Large intestine (tissue), 3 donors: Measurements from ENCODE around the gene KLLN. TPM values are rescaled to one million over a fixed set of nuclear protein-coding genes. Genes with fewer than 3 reads are reported as not detected.
"Not testable (repeated sequence)": the region's sequence is repeated elsewhere in the genome, so short reads cannot be mapped to it uniquely, and the experiment has no call there.

Experiments
- DNase-seq, 2 donors: peaks; one replicate each; pipeline versions ENCODE4 v3.0.0 to v3.0.0-alpha.2; 2013
- H3K27ac ChIP-seq: one replicate; pipeline ENCODE4 v1.5.1; 2013; ENCODE audit warnings: low read length
- H3K27me3 ChIP-seq: 2 replicates; pipeline ENCODE4 v1.6.1; 2013; ENCODE audit warnings: low read length; ENCODE audit not compliant: control insufficient read depth, insufficient read depth
- H3K36me3 ChIP-seq: 2 replicates; pipeline ENCODE4 v1.6.1; 2013; ENCODE audit warnings: low read length; ENCODE audit not compliant: control insufficient read depth, insufficient read depth
- H3K4me1 ChIP-seq: one replicate; pipeline ENCODE4 v1.6.1; 2013; ENCODE audit warnings: low read length; ENCODE audit not compliant: control insufficient read depth, insufficient read depth
- H3K4me3 ChIP-seq: one replicate; pipeline ENCODE4 v1.5.1; 2013; ENCODE audit warnings: low read length
- H3K9me3 ChIP-seq: one replicate; pipeline ENCODE4 v1.6.1; 2013; ENCODE audit warnings: mild to moderate bottlenecking, low read depth, low read length, moderate library complexity; ENCODE audit not compliant: control insufficient read depth
- WGBS: methylation state at CpG from one replicate; pipeline ENCODE4 v1.1.5; 2013; ENCODE audit warnings: low lambda C conversion rate; ENCODE audit not compliant: insufficient coverage; 5-methylcytosine and 5-hydroxymethylcytosine counted together
- polyA plus RNA-seq: library from polyadenylated mRNA; unstranded; fragments of 120-200 nt; gene quantifications from one replicate; pipeline ENCODE4 v1.2.1, GENCODE V29; 2013

Gene KLLN
- polyA plus RNA-seq, 1 donor: 1.0 TPM

- H3K4me1 ChIP-seq, H3K4me3 ChIP-seq, H3K36me3 ChIP-seq, H3K27me3 ChIP-seq, H3K27ac ChIP-seq, H3K9me3 ChIP-seq, DNase-seq: not testable (repeated sequence)
- WGBS: no CpG with 5 or more reads among the region's 5 CpGs
Observed at GRCh38 chr10:87855247-87855646, 8.1 kb downstream of the KLLN start.

GRCh38 chr10:87852089-87852488, 11.2 kb downstream of the KLLN start:
- no CpG with 5 or more reads among the region's 1 CpG for WGBS
- Histone ChIP-seq H3K9me3 (no peaks in the 10 kb centered on the region), H3K36me3 (no peaks in the 10 kb centered on the region), H3K27ac (no peak overlapping the region), H3K27me3 (no peaks in the 10 kb centered on the region), H3K4me3 (no peak overlapping the region), H3K4me1 (no peaks in the 10 kb centered on the region)
- DNase-seq: no peak

GRCh38 chr10:87850742-87851205, 12.6 kb downstream of the KLLN start:
- H3K27ac ChIP-seq: no peak overlapping the region
- H3K4me3 ChIP-seq: no peak overlapping the region
- no peaks in the 10 kb centered on the region for H3K27me3 ChIP-seq
- H3K36me3 ChIP-seq: no peaks in the 10 kb centered on the region
- DNase-seq: peak; percentile 47 to 67
- no peaks in the 10 kb centered on the region for H3K9me3 ChIP-seq
- no peaks in the 10 kb centered on the region for H3K4me1 ChIP-seq
- no CpG with 5 or more reads among the region's 5 CpGs for WGBS

- no peak for DNase-seq
- Histone ChIP-seq H3K27ac (no peak overlapping the region), H3K4me1 (no peaks in the 10 kb centered on the region), H3K4me3 (no peak overlapping the region), H3K9me3 (no peaks in the 10 kb centered on the region), H3K36me3 (no peaks in the 10 kb centered on the region), H3K27me3 (no peaks in the 10 kb centered on the region)
Observed at GRCh38 chr10:87849001-87849400, 14.3 kb downstream of the KLLN start.

- Histone ChIP-seq H3K27me3 (no peaks in the 10 kb centered on the region), H3K9me3 (no peaks in the 10 kb centered on the region), H3K4me1 (peaks cover 7% of the 10 kb centered on the region), H3K27ac (no peak overlapping the region), H3K4me3 (no peak overlapping the region), H3K36me3 (no peaks in the 10 kb centered on the region)
- no peak for DNase-seq
Observed at GRCh38 chr10:87847550-87847949, 15.8 kb downstream of the KLLN start.

GRCh38 chr10:87846711-87847110, 16.6 kb downstream of the KLLN start:
- H3K4me3 ChIP-seq, H3K9me3 ChIP-seq, DNase-seq, H3K27me3 ChIP-seq, H3K36me3 ChIP-seq, H3K27ac ChIP-seq: not testable (repeated sequence)
- peaks cover 12% of the 10 kb centered on the region for H3K4me1 ChIP-seq
- no CpG with 5 or more reads among the region's 8 CpGs for WGBS

- Histone ChIP-seq H3K9me3 (no peaks in the 10 kb centered on the region), H3K27me3 (no peaks in the 10 kb centered on the region), H3K27ac (peak overlapping the region; percentile 13), H3K36me3 (no peaks in the 10 kb centered on the region), H3K4me1 (peaks cover 17% of the 10 kb centered on the region), H3K4me3 (no peak overlapping the region)
- WGBS: no CpG with 5 or more reads among the region's 7 CpGs
- DNase-seq: peak in 1 of 2 donors; percentile 45
Observed at GRCh38 chr10:87846023-87846422, 17.3 kb downstream of the KLLN start.

GRCh38 chr10:87845624-87845998, 17.7 kb downstream of the KLLN start:
- Histone ChIP-seq H3K36me3 (no peaks in the 10 kb centered on the region), H3K9me3 (no peaks in the 10 kb centered on the region), H3K27ac (peak overlapping the region; percentile 13), H3K27me3 (no peaks in the 10 kb centered on the region), H3K4me3 (no peak overlapping the region), H3K4me1 (peaks cover 17% of the 10 kb centered on the region)
- no CpG with 5 or more reads among the region's 3 CpGs for WGBS
- DNase-seq: no peak

GRCh38 chr10:87844837-87845623, 18.3 kb downstream of the KLLN start:
- no peak overlapping the region for H3K27ac ChIP-seq
- peaks cover 17% of the 10 kb centered on the region for H3K4me1 ChIP-seq
- DNase-seq: no peak
- no peaks in the 10 kb centered on the region for H3K27me3 ChIP-seq
- no peaks in the 10 kb centered on the region for H3K36me3 ChIP-seq
- H3K4me3 ChIP-seq: no peak overlapping the region
- no peaks in the 10 kb centered on the region for H3K9me3 ChIP-seq
- no CpG with 5 or more reads among the region's 1 CpG for WGBS

- H3K36me3 ChIP-seq: no peaks in the 10 kb centered on the region
- no peaks in the 10 kb centered on the region for H3K27me3 ChIP-seq
- peaks cover 17% of the 10 kb centered on the region for H3K4me1 ChIP-seq
- H3K27ac ChIP-seq: no peak overlapping the region
- H3K9me3 ChIP-seq: no peaks in the 10 kb centered on the region
- 100% methylated on average over 1 of the region's 4 CpGs for WGBS
- no peak for DNase-seq
- H3K4me3 ChIP-seq: no peak overlapping the region
Observed at GRCh38 chr10:87843714-87844113, 19.6 kb downstream of the KLLN start.

GRCh38 chr10:87842776-87843497, 20.4 kb downstream of the KLLN start:
- no peaks in the 10 kb centered on the region for H3K36me3 ChIP-seq
- DNase-seq: no peak
- H3K27ac ChIP-seq: peak overlapping the region; percentile 91
- H3K4me1 ChIP-seq: peaks cover 17% of the 10 kb centered on the region
- no peaks in the 10 kb centered on the region for H3K27me3 ChIP-seq
- H3K9me3 ChIP-seq: no peaks in the 10 kb centered on the region
- no peak overlapping the region for H3K4me3 ChIP-seq
